Stimulated activated CD4-positive, alpha-beta T cell treated with anti-CD3 and anti-CD28 coated beads, TNF-alpha, amount 100 ng/mL, for 24 hours (primary cell): Measurements from ENCODE around the gene SPOCK2.
"Not testable (repeated sequence)": the region's sequence is repeated elsewhere in the genome, so short reads cannot be mapped to it uniquely, and the experiment has no call there.

ENCODE experiments used
- DNase-seq, 3 experiments: peaks; one replicate each; pipeline ENCODE4 v3.0.0-alpha.2; 2020; ENCODE audit warnings: low read depth in 3 of 3

SPOCK2 gene, protein sequence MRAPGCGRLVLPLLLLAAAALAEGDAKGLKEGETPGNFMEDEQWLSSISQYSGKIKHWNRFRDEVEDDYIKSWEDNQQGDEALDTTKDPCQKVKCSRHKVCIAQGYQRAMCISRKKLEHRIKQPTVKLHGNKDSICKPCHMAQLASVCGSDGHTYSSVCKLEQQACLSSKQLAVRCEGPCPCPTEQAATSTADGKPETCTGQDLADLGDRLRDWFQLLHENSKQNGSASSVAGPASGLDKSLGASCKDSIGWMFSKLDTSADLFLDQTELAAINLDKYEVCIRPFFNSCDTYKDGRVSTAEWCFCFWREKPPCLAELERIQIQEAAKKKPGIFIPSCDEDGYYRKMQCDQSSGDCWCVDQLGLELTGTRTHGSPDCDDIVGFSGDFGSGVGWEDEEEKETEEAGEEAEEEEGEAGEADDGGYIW

DNA sequence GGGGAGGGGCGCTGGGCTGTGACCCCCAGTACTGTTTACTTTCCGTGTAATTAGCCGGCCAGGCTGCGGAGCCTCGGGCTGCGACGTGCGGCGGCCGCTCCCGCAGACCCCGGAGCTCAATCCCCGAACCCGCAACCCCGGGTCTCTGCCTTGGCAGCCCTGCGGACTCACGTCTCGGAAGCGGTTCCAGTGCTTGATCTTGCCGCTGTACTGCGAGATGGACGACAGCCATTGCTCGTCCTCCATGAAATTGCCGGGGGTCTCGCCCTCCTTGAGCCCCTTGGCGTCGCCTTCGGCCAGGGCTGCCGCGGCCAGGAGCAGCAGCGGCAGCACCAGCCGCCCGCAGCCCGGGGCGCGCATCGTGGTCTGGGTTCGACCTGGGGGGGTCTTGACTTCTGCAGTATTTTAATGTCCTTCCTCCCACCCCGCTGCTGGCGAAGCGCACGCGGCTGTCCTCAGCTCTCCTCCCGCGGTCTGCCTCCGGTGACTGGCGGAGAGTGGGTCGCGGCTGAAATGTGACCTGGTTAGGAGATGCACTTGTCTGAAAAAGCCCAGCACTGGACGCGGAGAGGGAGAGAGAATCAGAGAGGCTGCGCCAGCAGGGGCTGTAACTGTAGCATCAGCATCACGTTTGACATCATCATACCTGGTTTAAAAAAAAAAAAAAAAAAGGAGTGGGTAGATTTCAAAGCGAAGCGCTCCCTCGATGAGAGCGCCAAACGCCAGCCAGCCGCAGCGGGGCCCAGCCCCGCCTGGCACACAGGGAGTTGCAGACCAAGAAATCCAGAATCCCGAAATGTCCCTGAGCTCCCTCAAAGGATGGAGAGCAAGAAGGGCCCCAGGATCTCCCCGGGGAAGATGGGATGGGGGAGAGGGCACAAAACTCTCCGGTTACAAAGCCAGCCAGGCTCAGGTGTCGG lies at the start of gene SPOCK2:
Gene SPOCK2, minus strand, starts transcription at position 583 of the 920 bp plus-strand sequence. Its CDS starts 223 bp downstream, at position 360.
- DNase-seq: peak; percentile 41 to 60 (median 48)

DNA sequence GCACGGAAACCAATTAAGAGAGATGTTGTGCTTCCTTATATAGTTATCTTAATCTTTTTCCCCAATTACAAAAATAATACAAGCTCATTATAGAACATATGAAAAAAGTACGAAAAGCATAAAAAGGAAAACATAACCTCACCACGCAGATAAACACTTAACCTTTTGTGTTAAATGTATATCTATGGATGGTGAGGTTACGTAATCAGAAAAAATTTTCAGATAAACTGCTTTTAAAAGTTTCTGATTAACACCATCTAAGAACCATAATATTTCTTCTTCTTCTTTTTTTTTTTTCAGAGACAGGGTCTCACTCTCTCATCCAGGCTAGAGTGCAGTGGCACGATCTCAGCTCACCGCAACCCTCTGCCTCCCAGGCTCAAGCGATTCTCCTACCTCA lies 49.2 kb upstream of the SPOCK2 start:
- DNase-seq: no peak

DNA sequence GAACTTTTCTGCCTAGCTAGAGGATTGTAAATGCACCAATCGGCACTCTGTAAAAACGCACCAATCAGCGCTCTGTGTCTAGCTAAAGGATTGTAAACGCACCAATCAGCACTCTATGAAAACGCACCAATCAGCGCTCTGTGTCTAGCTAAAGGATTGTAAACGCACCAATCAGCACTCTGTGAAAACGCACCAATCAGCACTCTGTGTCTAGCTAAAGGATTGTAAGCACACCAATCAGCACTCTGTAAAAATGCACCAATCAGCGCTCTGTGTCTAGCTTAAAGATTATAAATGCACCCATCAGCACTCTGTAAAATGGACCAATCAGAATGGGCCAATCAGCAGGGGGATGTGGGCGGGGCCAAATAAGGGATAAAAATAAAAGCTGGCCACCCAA lies 47.9 kb upstream of the SPOCK2 start:
- not testable (repeated sequence) for DNase-seq

DNA sequence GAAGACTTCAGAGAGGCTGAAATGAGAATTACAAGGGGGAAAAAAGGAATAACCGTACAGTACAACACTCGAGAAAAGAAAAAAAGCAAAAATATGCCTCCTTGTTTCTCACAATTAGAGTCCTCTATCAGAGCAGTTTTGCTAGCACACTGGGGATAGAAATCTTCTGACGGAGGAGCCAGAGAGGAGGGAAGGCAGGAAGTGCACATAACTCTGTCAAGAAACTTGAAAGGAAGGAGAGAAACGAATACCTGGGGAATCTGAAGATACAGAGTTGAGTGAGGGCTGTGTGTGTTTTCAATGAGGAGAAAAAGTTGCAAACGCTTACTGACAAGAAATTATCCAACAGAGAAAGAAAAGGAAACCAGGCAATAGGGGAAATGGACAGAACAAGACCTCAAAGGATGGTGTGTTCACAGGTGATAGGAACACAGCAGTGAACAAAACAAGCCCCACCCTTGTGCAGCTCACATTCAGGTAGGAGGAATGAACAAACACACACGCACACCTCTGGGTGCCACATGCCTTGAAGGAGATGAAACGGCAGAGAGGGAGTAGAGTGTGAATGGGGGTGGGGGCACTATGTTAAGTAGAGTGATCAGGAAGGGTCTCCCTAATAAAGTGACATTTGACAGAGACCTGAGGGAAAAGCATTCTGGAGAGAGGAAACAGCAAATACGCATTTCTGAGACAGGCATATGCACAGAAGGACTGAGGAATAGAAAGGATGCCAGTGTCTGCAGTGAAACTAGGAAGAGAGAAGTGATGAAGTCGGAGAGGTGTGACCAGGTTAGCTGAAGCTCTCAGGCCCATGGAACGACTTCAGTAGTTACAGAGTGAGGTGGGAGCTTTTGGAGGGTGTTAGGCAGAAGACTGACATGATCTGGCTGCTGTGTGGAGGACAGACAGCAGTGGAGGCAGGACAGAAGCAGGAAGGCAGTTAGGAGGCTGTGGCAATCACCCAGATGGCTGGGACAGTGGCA lies 46.7 kb upstream of the SPOCK2 start:
- no peak for DNase-seq

DNA sequence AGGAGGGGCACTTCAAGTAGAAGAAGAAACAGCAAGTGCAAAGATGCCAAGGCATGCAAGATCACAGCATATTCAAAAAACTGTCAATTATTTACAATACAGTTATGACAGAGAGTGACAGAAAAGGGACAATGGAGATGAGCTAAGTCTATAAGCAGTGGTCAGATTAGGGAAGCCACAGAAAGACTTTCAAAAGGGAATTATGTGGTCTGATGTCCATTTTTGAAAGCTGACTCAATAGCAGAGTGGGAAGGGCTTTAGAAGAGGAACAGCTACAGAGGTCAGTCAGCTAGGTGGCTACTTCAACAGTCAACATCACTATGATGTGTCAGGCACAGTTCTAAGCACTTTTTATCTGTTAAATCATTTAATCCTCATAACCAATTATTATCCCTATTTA lies 45.2 kb upstream of the SPOCK2 start:
- no peak for DNase-seq

DNA sequence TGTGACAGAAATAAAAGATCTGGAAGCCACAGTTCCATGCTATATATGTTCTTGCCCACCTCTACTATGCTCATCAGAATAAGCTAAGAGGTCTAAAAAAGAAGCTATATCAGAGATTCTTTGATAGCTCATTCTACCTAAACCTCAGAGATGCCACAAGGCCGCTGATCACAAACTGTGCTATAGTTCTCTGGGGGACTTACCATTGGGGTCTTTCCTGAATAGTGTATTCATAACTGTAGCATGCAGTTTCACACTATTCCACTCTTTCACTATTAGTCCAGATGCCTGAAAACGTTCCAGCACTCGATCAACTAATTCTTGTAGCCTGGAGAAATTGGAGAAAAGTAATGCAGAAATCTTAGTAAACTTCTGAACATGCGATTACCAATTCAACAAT lies 44.5 kb upstream of the SPOCK2 start:
- DNase-seq: no peak

DNA sequence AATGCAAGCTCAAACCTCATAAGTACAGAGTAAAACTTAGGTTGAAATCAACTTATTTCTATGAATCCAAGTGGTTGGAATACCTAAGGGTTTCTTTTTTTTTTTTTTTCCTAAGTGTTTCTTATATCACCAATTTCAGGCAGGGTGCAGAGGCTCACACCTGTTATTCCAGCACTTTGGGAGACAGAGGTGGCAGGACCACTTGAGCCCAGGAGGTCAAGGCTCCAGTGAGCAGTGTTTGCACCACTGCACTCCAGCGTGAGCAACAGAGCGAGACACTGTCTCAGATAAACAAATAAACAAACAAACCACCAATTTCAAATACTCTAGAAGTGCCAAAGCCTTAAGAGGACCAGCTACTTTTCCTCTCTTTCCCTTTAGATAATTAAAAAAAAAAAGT lies 39.2 kb upstream of the SPOCK2 start:
- no peak for DNase-seq

DNA sequence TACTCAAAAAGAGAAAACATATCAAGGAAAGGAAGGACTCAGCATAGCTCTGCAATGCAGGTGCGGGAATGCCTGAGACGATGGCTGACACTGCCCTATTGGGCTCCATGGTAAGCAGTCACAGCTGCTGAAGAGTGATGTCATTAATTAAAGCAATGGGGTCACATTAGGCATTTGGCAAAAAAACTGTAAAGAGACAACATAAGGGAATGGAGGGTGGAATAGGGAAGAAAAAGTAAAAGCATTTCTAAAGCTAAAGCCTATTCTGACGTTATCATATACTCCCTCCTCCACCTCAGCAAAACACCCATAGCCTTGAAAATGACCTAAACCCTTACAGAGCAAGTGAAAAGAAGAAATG lies 38.5 kb upstream of the SPOCK2 start:
- no peak for DNase-seq

DNA sequence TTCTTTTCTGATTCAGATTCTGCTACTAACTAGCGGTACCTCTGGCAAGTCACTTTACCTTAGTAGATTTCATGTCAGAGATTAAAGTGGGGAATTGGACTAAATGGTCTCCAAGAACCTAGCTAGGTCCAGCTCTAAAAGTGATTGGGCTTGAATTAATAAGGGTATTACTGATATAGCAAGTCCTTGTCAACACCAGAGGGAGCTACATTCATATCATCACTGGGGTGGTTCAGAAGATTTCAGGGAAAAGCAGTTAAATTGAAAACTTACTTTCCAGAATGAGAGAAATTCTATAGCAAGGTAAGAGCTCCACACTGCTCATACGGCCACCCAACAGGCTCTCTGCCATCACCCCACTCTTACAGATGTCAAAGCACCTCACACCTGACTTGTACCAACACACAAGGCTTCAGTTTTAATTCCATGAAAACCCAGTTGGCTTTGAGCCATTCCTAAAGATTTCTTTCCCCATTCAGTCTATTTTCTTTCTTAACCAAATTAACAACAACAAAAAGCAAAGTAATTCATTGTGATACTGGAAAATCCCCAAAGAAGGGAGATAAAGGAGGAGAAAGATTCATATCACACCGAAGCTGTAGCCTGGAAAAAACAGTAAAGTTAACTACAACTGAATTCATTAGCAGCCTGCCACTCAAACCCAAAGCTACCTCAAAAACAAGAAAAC lies 38.0 kb upstream of the SPOCK2 start:
- DNase-seq: no peak

DNA sequence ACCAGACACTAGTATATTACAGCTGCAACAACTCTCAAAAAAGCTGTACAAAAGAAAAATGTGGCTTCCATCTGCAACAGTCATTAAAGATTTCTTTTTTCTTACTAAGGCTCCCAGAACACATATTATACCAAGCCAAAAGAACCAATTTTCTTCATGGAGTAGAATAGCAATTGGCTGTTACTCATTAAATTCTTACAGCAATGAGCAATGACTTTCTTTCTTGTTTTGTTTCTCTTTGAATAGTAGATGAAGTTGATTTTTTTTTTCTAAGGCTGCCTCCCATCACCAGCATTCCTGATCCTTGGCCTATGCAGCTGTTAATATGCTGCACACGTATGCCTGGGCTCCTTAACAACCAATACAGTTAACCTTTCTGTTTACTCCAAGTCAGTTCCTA lies 36.6 kb upstream of the SPOCK2 start:
- DNase-seq: no peak

DNA sequence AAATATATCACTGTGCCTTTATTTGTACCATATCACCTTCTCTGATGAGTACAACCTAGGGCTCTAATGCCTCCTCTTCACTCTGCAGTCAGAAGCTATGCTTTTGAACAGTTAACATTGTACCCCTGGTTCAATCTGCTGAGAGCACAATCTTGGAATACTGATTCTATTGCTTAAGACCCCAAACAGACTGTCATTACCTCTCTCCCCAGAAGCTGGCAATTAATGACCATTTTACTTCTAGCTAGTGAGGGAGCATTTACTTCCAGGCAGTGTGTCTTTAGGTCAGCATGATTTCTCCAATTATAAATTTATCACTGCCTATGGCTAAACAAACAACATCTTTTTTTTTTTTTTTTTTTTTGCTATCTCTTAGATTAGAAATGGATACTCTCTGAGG lies 36.0 kb upstream of the SPOCK2 start:
- DNase-seq: no peak

DNA sequence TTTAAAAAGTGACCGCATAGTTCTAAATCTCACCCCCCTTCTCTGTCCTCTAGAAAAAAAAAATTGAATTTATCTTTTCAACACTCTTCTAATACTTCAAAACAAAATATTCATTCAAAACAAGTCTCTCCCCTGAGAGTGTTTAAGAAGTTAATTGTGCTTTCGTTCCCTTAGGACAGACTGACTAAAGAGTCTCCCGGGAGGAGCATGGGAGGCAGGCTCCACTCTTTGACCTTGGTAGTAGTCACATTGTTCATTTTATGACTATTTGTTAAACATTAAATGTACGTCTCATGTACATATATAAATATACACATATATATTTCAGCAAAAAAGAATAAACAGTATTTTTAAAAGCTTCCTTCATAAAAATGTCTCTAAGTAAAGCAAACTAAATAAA lies 35.3 kb upstream of the SPOCK2 start:
- no peak for DNase-seq

DNA sequence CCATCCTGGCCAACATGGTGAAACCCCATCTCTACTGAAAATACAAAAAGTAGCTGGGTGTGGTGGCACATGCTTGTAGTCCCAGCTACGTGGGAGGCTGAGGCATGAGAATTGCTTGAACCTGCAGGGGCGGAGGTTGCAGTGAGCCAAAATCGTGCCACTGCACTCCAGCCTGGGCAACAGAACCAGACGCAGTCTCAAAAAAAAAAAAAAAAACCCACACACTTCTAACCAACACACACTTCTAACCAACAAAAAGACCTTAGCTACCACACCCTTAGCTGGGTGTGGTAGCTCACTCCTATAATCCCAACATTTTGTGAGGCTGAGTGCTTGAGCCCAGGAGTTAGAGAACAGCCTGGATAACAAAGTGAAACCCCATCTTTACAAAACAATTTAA lies 33.9 kb upstream of the SPOCK2 start:
- DNase-seq: no peak

DNA sequence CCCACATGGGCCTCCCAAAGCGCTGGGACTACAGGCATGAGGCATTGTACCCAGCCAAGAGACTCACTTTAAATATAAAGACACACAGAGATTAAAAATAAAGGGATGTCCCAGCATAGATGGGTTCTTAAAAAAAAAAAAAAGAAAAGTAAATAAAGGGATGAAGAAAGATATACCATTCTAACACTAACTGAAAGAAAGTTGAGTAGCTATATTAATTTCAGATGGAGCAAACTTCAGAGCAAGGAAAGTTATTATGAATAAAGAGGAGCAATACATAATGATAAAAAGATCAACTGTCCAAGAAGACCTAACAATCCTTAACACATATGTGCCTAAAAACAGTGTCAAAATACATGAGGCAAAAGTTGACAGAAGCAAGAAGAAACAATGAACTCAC lies 33.0 kb upstream of the SPOCK2 start:
- no peak for DNase-seq

DNA sequence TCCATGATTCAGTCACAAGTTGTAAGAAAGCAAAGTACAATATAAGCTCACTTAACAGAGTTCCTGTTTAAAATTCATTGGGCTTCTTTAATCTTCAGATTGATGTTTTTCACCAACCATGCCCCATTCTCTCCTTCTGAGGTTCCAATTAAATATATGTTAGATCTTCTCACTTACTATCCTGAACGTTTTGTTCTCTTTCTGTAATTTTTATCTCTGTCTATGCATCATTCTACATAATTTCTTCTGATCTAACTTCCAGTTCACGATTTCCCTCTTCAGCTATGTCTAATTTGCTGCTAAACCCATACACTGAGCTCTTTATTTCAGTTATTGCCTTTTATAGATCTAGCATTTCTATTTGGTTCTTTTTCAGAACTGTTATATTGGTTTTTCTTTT lies 28.0 kb upstream of the SPOCK2 start:
- DNase-seq: no peak

DNA sequence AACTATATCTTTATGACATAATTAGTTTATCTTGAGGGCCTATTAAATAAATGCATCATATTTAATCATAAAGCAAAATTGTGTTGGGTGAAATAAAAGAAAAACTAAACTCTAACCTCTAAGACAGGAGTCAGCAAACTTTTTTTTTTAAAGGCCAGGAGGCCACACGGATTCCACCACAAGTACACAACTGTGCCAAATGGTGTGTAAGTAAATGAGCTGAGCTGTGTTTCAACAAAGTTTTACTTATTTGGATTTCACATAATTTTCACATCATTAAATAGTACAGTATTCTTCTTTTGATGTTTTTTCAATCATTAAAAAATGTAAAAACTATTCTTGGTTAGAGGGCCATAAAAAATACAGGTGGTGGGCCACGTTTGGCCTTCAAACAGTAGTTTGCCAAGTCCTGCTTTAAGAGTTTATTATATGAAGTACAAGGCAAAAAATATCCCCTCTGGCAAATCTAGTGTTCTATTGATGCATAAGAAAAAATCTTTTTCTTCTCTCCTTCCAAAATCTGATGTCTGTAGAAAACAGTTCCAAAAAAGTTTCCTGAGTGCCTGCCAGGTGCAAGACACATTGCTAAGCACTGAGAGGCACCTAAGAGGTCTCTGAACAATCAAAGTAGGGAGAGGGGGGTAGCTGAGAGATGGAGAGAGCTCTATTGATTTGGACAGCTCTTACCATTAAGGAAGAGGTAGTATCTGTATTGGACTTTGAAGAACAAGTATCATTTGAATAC lies 26.5 kb upstream of the SPOCK2 start:
- DNase-seq: no peak

DNA sequence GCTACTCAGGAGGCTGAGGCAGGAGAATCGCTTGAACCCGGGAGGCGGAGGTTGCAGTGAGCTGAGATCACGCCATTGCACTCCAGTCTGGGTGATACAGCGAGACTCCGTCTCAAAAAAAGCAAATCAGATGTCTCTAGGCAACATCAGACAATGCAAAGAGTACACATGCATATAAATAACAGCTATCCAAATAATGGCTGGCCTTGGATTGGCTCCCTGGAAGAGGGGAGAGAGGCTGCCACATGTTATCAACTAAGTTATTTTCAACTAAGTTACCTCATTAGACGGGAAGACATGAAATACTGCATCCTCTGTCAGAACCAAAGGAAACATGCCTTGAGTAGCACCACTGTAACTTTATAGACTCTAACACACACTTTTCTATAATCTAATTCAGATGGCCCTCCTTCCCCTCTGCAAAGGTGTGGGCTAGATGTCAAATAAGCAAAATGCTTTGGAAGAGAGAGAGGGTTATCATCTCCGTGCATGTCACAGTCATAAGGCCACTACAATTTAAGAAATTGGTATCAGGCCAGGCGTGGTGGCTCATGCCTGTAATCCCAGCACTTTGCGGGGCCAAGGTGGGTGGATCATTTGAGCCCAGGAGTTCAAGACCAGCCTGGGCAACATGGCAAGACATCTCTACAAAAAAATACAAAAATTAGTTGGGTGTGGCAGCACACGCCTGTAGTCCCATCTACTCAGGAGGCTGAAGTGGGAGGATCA lies 22.5 kb upstream of the SPOCK2 start:
- no peak for DNase-seq

DNA sequence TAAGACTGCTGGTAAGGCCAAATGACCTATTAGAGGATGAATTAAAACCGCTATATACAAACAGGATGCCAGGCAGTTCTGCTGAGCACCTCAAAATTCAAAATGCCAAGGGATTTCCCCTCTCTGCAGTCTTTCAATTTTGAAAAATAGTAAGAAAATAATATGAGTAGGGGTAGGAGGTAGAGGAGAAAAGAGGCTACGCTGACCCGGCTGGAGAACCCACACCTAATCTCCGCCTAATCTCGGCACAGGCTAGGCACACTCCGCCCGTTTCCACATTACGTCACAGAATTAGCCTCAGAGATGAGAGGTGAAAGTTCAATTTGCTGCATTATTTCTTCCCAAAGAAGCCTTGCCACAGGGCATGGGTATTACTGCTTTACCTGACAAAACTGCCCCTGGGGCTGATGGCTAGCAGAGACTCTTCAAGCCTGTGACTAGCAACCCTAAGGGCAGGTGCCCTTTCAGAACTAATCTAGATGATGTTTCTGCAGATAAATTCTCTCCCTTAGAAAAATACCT lies 21.3 kb upstream of the SPOCK2 start:
- DNase-seq: no peak

DNA sequence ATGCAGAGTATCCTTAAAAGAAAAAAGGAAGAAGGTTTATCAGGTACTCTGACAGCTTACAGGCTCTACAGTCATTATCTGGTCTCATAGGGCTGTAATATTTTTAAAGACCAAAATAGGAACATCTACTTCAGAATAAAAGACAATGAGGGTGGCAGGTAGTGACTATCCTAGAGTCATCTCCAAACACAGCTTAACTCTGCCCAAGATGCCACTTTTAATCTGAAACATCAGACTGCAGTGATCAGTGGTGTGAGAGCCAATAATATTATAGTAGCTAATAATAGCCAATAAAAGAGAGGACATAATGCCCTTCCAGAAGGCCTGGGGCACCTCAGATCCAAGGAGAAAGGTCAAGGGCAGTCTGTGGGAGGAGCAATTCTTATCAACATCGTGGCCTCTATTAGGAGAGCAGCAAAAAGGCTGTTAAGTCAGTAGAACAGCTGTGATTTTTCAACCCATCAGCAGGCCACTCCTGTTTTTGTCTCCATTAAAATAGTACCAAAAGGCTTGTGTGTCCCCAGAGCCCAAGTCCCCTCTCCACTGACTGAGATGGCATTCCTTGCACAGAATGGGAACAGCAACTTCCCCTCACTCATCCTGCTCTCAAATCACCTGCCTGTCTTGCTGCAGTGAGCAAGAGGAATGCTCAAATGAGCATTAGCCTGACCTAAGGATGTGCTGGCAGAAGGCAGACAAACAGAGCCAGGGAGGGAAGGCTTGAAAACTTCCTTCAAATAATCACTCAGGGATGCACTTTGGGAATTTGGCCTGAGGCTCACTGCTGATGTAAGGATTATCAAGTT lies 20.7 kb upstream of the SPOCK2 start:
- no peak for DNase-seq
